Natural killer cell (primary cell): ENCODE results near the gene CD248. TPM values are rescaled to one million over a fixed set of nuclear protein-coding genes. Genes with fewer than 3 reads are reported as not detected.

ENCODE experiments used
- ATAC-seq, 3 donors: fragments of 150-1000 bp in 2 of 3; fragments of 200-7000 bp in 1 of 3; cut with Tn5 transposase; 1 replicate in 1 of 3; 2 replicates in 2 of 3; pipeline ENCODE4 v1.10.0; 2021; ENCODE audit warnings: mild to moderate bottlenecking in 2 of 3, moderate library complexity in 2 of 3
- DNase-seq, 2 donors: peaks; one replicate each; pipeline versions ENCODE4 v3.0.0 to v3.0.0-alpha.2; 2013 to 2021; ENCODE audit warnings: mixed read lengths in 1 of 2
- H3K27ac ChIP-seq: one replicate; pipeline ENCODE4 v1.5.1; 2013; ENCODE audit warnings: mild to moderate bottlenecking, low read length
- H3K27me3 ChIP-seq: one replicate; pipeline ENCODE4 v1.6.1; 2013; ENCODE audit warnings: low read length; ENCODE audit not compliant: control insufficient read depth, insufficient read depth
- H3K36me3 ChIP-seq: one replicate; pipeline ENCODE4 v1.6.1; 2013; ENCODE audit warnings: low read length; ENCODE audit not compliant: control insufficient read depth, insufficient read depth
- H3K4me1 ChIP-seq: one replicate; pipeline ENCODE4 v1.6.1; 2013; ENCODE audit warnings: low read length; ENCODE audit not compliant: control insufficient read depth, insufficient read depth
- H3K4me3 ChIP-seq: one replicate; pipeline ENCODE4 v1.5.1; 2013; ENCODE audit warnings: low read length
- H3K9me3 ChIP-seq: one replicate; pipeline ENCODE4 v1.6.1; 2013; ENCODE audit warnings: low read length; ENCODE audit not compliant: control insufficient read depth, insufficient read depth
- H3K27ac Mint-ChIP-seq, 2 donors: one replicate each; pipeline ENCODE4 v1.8.0; 2022; ENCODE audit warnings: mild to moderate bottlenecking in 2 of 2, mixed read lengths in 2 of 2, moderate library complexity in 1 of 2
- H3K27me3 Mint-ChIP-seq, 2 donors: one replicate each; pipeline ENCODE4 v1.8.0; 2022; ENCODE audit warnings: low read depth in 2 of 2, mixed read lengths in 2 of 2
- H3K36me3 Mint-ChIP-seq: one replicate; pipeline ENCODE4 v1.8.0; 2022; ENCODE audit warnings: mixed read lengths
- H3K4me1 Mint-ChIP-seq, 2 donors: one replicate each; pipeline ENCODE4 v1.8.0; 2022; ENCODE audit warnings: mixed read lengths in 2 of 2
- H3K4me3 Mint-ChIP-seq: one replicate; pipeline ENCODE4 v1.8.0; 2022; ENCODE audit warnings: mild to moderate bottlenecking, moderate library complexity, mixed read lengths
- H3K9me3 Mint-ChIP-seq, 2 donors: one replicate each; pipeline ENCODE4 v1.8.0; 2022; ENCODE audit warnings: mixed read lengths in 2 of 2
- CTCF ChIP-seq: fragments of 200-600 bp; IDR thresholded peaks from one replicate; pipeline ENCODE4 v1.8.0; 2022; ENCODE audit warnings: antibody characterized with exemption
- WGBS: methylation state at CpG from one replicate; pipeline ENCODE4 v1.1.7; 2013; ENCODE audit warnings: missing lambda C conversion rate; ENCODE audit not compliant: insufficient coverage; 5-methylcytosine and 5-hydroxymethylcytosine counted together
- intact Hi-C: fragments of 100-400 bp; cut with micrococcal nuclease; formaldehyde crosslinking; loops from one replicate; pipeline ENCODE4 v1.14.2; 2022
- total RNA-seq, 4 donors: library from RNA; stranded (reverse); fragments of 120-200 nt in 1 of 4; gene quantifications; one replicate each; pipeline versions ENCODE4 v1.2.3 to v1.2.4, GENCODE V29; 2013 to 2022

CD248 gene
- total RNA-seq, 3 donors from 2014 or later (not counting 1 experiment from before 2014, with no cell fraction given), result 0.23 to 0.40 (median 0.32) TPM

GRCh38 chr11:66287889-66288670 is 28.8 kb downstream of the CD248 start:
- no peaks in the 10 kb centered on the region for H3K9me3 Mint-ChIP-seq
- intact Hi-C loops, result no loop called here
- peaks cover 24 to 46% of the 10 kb centered on the region in 2 donors for H3K4me1 Mint-ChIP-seq

GRCh38 chr11:66287211-66287888 is 29.5 kb downstream of the CD248 start:
- no peaks in the 10 kb centered on the region for H3K36me3 Mint-ChIP-seq
- peaks cover 24 to 48% of the 10 kb centered on the region in 2 donors for H3K4me1 Mint-ChIP-seq
- ATAC-seq (no peak), DNase-seq (peak in 1 of 2 donors; percentile 17)
- intact Hi-C loops, result no loop called here
- Histone ChIP-seq H3K4me1 (peaks cover 44% of the 10 kb centered on the region), H3K36me3 (peaks cover 3% of the 10 kb centered on the region), H3K9me3 (no peaks in the 10 kb centered on the region), H3K27ac (no peak overlapping the region), H3K4me3 (no peak overlapping the region), H3K27me3 (peaks cover 6% of the 10 kb centered on the region)
- TF ChIP-seq CTCF, result no peak
- H3K27me3 Mint-ChIP-seq, result peaks cover 13 to 14% of the 10 kb centered on the region in 2 donors
- 65% methylated on average over 7 of the region's 10 CpGs for WGBS
- H3K4me3 Mint-ChIP-seq, result peak overlapping the region; percentile 70
- H3K27ac Mint-ChIP-seq, result peak overlapping the region; percentile 87 to 89
- H3K9me3 Mint-ChIP-seq, result no peaks in the 10 kb centered on the region

More at GRCh38 chr11:66287889-66288670, 28.8 kb downstream of the CD248 start:
- TF ChIP-seq CTCF, result no peak
- peaks cover 11% of the 10 kb centered on the region for H3K27me3 ChIP-seq
- DNase-seq, result peak in 1 of 2 donors; percentile 19
- H3K9me3 ChIP-seq, result no peaks in the 10 kb centered on the region
- peak overlapping the region; percentile 82 for H3K27ac ChIP-seq
- 57% methylated on average over 20 of the region's 20 CpGs for WGBS
- H3K36me3 ChIP-seq, result peaks cover 3% of the 10 kb centered on the region
- H3K4me3 Mint-ChIP-seq, result peak overlapping the region; percentile 90
- H3K4me3 ChIP-seq, result peak overlapping the region; percentile 69
- ATAC-seq, result no peak
- peaks cover 20 to 21% of the 10 kb centered on the region in 2 donors for H3K27me3 Mint-ChIP-seq
- no peaks in the 10 kb centered on the region for H3K36me3 Mint-ChIP-seq
- peak overlapping the region; percentile 87 to 89 for H3K27ac Mint-ChIP-seq
- H3K4me1 ChIP-seq, result peaks cover 39% of the 10 kb centered on the region

DNA sequence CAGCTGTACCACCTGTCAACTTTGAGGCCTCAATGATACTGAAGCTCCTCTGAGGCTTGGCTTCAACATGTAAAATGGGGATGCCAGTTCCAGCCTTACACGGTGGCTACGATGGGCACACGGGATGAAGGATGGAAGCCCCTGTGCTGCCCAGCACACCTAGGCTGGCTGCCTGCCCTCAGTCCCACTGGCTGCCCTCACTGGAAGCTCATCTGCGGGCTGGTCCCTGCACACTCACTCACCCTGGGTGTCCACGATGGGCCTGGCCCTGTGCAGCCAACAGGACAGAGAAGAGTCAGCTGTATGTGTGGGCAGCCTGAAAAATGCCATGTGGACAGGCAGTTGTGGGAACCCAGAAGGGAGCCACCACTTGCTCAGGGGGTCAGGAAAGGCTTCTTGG is 30.1 kb downstream of the CD248 start:
- H3K4me3 Mint-ChIP-seq, result peak overlapping the region; percentile 28
- DNase-seq (no peak), ATAC-seq (no peak)
- peaks cover 4% of the 10 kb centered on the region for H3K27me3 ChIP-seq
- intact Hi-C loops, result no loop called here
- peaks cover 12 to 14% of the 10 kb centered on the region in 2 donors for H3K27me3 Mint-ChIP-seq
- no peak overlapping the region for H3K27ac ChIP-seq
- 97% methylated on average over 5 of the region's 5 CpGs for WGBS
- peaks cover 46% of the 10 kb centered on the region for H3K4me1 ChIP-seq
- peaks cover 3% of the 10 kb centered on the region for H3K36me3 ChIP-seq
- peaks cover 24 to 54% of the 10 kb centered on the region in 2 donors for H3K4me1 Mint-ChIP-seq
- H3K9me3 Mint-ChIP-seq, result no peaks in the 10 kb centered on the region
- peak overlapping the region in 1 of 2 donors; percentile 89 for H3K27ac Mint-ChIP-seq
- H3K36me3 Mint-ChIP-seq, result no peaks in the 10 kb centered on the region
- H3K9me3 ChIP-seq, result no peaks in the 10 kb centered on the region
- no peak overlapping the region for H3K4me3 ChIP-seq
- TF ChIP-seq CTCF, result no peak
